ENCODE results near the gene GJC1.

GJC1 gene

GRCh38 chr17:44775838-44776621 lies 54.1 kb downstream of the GJC1 start:
- peak; percentile 92 for DNase-seq

DNA sequence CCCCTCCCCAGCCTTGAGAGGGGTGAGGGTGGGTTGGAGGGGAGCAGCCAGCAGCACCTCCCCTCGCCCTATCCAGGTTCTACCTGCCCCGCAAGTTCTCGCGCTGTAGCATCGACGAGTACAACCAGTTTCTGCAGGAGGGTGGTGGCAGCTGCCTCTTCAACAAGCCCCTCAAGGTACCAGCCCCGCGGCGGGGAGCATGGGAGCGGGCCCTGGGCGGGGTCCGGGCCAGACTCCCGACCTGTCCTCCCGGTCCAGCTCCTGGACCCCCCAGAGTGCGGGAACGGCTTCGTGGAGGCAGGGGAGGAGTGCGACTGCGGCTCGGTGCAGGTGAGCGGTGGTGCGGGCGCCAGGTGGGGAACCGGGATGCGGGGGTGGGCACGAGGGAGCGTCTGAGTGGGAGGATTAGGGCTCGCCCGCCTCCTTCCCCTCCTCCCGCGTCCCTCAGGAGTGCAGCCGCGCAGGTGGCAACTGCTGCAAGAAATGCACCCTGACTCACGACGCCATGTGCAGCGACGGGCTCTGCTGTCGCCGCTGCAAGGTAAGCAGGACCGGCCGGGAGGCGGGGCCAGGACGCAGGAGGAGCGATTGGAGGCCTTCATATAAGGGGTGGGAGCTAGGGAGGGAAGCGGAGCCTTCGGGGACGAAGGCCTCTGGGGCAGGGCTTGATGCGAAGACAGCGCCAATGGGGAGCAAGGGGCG lies 54.8 kb downstream of the GJC1 start:
- DNase-seq: peak; percentile 100

GRCh38 chr17:44774271-44775135 lies 55.6 kb downstream of the GJC1 start:
- DNase-seq: peak; percentile 97

DNA sequence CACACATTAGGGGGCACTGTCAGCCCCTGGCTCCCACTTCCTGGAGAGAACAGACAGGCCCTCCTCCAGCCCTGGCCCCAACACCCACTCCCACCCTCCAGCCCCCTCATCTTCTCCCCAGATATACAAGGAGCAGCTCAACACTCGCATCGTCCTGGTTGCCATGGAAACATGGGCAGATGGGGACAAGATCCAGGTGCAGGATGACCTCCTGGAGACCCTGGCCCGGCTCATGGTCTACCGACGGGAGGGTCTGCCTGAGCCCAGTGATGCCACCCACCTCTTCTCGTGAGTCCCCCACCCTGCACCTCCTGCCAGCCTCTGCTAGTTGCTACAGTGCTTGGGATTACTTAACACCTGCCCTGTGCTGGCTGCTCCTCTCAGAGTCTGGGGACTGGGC lies 56.9 kb downstream of the GJC1 start:
- peak; percentile 59 for DNase-seq

GRCh38 chr17:44772308-44773045 lies 57.6 kb downstream of the GJC1 start:
- DNase-seq: no peak

DNA sequence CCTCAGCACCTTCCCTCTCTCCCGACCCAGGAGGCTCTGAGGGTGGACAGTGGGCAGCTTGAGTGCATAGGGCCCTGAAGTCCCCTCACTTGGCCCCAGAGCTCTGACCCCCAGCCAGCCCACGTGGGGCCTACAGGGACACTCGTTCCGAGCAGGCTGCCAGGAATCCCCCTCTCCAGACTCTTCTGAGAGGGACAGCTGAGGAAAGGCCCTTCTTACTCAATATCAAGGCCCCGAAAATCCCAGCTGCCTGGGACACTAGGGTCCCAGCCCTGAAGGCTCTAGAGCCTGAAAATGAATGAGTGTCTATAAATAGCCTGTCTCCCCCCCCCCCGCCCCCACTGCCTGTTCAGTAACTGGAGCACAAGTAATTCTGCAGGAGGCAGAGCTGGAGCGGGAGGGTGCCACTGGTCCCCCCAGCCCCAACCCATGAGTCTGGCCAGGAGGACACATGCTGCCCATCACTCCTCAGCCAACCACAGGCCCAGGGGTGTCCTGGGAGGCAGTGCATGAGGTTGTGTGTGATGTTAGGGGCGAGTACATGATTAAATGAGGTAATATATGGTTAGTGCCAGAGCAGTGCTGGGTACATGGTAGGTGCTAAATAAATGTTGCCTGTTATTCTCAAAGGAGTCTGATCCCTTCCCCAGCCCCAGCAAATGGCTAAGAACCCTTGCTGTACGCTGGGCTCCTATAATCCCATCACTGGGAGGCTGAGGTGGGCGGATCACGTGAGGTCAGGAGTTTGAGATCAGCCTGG lies 59.7 kb downstream of the GJC1 start:
- no peak for DNase-seq

DNA sequence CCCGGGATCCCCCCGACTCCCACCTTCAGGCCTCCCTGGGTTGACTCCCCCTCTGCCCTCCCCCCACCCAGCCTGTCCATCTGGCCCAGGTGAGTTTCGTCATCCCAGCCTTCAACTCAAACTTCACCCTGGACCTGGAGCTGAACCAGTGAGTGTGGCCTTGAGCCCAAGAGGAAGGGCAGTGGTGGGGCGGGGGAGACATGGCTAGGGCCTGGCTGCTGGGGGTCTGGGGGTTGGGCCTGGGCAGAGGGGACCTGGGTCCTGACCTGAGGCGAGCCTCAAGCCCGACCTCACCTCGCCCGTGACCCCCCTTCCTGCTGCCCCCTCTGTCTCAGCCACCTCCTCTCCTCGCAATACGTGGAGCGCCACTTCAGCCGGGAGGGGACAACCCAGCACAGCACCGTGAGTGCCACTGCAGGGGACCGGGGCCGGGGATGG lies 60.4 kb downstream of the GJC1 start:
- DNase-seq: no peak

DNA sequence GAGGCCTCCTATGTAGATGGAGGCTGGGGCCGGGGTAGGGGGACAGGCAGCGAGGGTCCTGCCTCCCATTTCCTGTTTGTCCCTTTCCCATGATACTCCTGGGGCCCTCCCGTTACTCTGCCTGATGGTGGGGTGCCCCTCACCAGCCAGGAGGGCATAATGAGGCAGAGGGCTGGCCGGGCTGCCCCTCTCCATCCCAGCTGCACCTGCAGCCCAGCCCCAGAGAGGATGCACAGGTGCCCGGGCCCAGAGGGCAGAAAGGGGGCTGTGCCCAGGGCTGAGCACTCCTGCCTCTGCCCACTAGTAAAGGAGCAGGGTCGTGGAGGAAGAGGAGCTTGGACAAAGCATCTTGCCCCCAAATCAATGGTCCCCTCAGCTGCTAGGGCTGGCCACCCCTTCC lies 60.9 kb downstream of the GJC1 start:
- no peak for DNase-seq

GRCh38 chr17:44768505-44769142 lies 61.5 kb downstream of the GJC1 start:
- no peak for DNase-seq

DNA sequence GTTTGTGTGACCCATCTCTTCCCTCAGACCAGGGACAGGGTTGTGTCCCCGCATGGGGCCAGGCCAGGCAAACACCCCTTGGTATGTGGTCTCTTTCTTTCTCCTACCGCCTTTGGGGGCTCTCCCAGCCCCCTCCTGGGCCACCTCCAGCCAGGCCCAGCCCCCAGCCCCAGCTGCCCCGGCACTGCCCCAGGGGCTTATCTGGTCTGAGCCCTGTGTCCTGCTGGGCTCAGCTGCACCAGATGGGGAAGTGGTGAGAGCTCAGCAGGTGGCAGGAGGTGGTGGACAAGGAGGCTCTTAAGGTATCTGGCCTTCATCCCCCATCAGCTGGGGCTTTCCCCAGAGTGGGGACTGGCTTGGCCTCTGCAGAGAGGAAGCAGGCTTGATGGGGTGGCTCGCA lies 62.6 kb downstream of the GJC1 start:
- no peak for DNase-seq

- peak; percentile 40 for DNase-seq
These were observed 63.6 kb downstream of the GJC1 start for GRCh38 chr17:44766409-44767038.

DNA sequence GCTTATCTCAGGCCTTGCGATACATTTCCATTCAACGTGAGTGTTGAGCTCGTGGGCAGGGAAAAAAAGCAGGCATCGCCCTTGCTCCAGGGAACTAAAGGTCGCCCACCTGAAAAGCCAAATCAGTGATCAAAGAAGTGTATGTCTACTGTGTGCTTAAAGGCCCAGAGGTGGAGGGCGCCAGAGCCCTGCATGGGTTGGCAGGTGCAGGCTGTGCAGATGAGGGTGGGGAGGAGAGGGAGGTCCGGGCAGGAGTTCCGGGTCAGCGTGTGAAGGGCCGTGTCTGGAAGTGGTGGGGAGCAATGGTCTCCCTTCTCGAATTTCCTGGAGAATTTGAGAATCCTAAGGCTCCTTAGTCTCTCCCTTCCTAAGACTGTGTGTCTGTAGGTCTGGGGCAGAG lies 64.1 kb downstream of the GJC1 start:
- no peak for DNase-seq

DNA sequence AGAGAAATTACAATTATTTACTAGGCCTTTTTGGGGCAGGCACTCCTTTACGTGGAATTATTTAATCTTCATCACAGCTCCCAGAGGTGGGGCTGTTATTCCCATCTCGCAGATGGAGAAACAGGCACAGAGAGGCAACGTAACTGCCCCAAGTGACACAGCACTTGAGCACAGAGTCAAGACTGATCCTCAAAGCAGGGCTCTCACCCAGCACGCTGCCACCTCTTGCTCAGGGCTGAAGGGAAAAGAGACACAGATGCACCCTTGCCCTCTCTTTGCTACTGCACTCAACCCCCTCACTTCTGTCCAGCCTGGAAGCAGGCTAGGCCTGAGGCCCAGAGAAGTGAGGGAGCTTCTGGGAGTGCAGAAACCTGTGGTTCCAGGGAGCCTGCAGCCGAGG lies 66.9 kb downstream of the GJC1 start:
- no peak for DNase-seq

- no peak for DNase-seq
These were observed 67.9 kb downstream of the GJC1 start for GRCh38 chr17:44761932-44762810.

- no peak for DNase-seq
These were observed 69.4 kb downstream of the GJC1 start for GRCh38 chr17:44760474-44761308.

- DNase-seq: no peak
These were observed 70.2 kb downstream of the GJC1 start for GRCh38 chr17:44759916-44760243.

DNA sequence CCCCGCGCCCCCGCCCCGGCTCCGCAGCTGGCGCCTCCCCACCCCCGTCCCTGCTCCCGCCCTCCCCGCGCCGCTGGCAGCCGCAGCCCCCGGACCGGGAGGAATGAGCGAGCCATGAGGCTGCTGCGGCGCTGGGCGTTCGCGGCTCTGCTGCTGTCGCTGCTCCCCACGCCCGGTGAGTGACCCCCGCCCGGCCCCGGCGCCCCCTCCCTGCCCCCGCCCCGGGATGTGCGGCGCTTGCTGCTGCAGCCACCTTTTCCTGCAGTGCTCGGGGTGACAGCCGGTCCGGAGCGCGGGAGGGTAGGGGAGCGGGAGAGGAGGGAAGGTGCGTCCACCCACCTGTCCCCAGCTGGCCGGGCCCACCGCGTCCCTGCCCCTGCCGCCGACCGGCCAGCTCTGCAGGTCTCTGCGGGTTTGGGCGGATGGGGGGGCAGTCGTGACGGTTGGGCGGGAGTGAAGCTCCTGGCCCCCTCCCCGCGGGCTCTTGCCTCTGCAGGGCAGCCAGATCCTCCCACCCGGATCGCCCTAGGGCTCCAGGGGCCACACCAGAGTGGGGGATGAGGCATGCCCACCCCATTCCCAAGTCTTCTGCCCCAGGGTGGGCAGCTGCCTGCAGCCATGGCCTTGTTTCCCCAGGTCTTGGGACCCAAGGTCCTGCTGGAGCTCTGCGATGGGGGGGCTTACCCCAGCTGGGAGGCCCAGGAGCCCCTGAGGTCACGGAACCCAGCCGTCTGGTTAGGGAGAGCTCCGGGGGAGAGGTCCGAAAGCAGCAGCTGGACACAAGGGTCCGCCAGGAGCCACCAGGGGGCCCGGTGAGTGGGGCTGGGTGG lies 70.8 kb downstream of the GJC1 start:
- peak; percentile 55 for DNase-seq

- DNase-seq: peak; percentile 58
These were observed 71.5 kb downstream of the GJC1 start, which contains the start of gene ADAM11 for GRCh38 chr17:44758414-44759085. Gene ADAM11 (plus strand): TSS chr17:44758988. CDS start chr17:44759200, 212 bp downstream.
